ENCODE data around the gene MYBBP1A.

MYBBP1A gene

DNA sequence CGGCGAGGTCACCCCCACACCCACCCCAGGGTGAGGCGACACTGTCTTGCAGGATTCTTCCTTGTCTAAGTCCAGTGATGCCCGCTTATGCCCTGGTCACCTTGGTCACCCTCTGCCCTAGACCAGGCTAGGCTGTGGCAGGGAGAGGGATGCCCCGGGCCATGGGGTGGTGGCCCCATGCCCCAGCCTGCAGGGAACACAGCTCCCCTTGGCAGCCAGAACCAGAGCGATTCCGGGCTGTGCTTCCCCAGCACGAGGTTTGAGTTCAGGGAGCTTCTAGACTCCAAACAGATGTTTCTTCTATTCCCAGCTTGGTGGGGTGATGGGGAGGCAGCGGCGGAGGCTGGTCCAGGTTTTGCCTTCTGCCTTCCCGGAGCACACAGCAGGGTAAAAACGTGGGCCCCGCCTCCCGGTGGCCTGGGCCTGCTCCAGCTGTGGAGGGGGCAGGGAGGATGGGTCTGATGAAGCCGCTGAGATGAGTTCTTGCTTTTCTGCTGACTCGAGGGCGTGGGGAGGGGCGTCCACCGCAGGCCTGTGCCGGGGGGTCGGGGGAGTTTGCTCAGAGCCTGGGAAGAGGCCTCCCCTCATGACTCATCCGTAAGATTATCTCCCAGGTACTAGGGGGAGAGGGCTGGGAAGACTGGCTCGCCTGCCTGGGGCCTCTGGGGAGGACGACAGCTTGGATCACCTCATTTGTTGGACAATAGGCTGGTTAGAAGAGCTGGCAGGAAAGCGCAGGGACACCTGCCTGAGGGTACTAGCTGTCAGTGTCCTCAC lies 44.5 kb upstream of the MYBBP1A start:
- TF ChIP-seq PPARA (CRISPR knock-in tag; IDR thresholded peaks at IDR 0.05; ENCODE audit: borderline replicate concordance) (no peak), SNAI2 (CRISPR knock-in tag; IDR thresholded peaks at IDR 0.05) (no peak)
- TF ChIP-seq, protein P1, sequence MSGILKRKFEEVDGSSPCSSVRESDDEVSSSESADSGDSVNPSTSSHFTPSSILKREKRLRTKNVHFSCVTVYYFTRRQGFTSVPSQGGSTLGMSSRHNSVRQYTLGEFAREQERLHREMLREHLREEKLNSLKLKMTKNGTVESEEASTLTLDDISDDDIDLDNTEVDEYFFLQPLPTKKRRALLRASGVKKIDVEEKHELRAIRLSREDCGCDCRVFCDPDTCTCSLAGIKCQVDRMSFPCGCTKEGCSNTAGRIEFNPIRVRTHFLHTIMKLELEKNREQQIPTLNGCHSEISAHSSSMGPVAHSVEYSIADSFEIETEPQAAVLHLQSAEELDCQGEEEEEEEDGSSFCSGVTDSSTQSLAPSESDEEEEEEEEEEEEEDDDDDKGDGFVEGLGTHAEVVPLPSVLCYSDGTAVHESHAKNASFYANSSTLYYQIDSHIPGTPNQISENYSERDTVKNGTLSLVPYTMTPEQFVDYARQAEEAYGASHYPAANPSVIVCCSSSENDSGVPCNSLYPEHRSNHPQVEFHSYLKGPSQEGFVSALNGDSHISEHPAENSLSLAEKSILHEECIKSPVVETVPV (CRISPR knock-in tag; IDR thresholded peaks at IDR 0.05): no peak
- TF ChIP-seq, protein P2, sequence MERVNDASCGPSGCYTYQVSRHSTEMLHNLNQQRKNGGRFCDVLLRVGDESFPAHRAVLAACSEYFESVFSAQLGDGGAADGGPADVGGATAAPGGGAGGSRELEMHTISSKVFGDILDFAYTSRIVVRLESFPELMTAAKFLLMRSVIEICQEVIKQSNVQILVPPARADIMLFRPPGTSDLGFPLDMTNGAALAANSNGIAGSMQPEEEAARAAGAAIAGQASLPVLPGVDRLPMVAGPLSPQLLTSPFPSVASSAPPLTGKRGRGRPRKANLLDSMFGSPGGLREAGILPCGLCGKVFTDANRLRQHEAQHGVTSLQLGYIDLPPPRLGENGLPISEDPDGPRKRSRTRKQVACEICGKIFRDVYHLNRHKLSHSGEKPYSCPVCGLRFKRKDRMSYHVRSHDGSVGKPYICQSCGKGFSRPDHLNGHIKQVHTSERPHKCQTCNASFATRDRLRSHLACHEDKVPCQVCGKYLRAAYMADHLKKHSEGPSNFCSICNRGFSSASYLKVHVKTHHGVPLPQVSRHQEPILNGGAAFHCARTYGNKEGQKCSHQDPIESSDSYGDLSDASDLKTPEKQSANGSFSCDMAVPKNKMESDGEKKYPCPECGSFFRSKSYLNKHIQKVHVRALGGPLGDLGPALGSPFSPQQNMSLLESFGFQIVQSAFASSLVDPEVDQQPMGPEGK (CRISPR knock-in tag; IDR thresholded peaks at IDR 0.05; ENCODE audit: borderline replicate concordance): no peak
- ATAC-seq: peak; percentile 19; the same call in 2 of the 3 replicates

DNA sequence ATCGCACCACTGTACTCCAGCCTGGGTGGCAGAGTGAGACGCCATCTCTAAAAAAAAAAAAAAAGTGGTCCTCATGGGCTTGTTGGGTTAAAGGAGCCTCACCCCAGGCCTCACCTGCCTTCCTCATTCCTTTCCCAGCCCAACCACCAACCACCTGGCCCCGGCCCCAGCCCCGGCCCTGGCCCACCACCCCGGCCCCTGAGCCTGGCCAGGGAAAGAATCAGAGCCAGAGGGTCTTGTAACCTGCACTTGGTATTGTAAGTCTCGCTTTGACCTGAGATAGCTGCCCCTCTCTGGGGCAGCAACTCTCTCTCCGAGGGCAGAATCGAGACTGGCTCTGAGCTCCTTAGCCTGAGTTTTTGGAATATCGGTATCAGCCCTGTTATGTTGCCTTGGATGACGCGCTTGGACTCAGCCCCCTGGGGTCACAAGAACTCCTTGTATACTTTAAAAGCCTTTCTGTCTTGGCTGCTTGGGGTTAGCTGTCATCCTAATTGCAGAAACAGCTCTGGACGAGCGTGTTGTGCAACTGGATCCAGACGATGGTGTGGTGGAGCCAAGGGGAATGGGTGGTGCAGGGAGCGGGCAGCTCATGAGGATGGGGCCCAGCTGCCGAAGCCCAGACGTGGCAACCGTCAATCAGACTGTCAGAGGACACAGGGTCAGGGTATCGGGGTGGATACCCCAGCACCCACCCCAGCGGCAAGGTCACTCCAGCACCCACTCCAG lies 43.8 kb upstream of the MYBBP1A start:
- TF ChIP-seq ZFP30 (CRISPR knock-in tag; IDR thresholded peaks at IDR 0.05) (no peak), ISL1 (CRISPR knock-in tag; IDR thresholded peaks at IDR 0.05) (no peak), ZC3H10 (CRISPR knock-in tag; IDR thresholded peaks at IDR 0.05) (no peak), ESRRG (CRISPR knock-in tag; IDR thresholded peaks at IDR 0.05) (no peak), ARNTL (CRISPR knock-in tag; IDR thresholded peaks at IDR 0.05; ENCODE audit: borderline replicate concordance, low read depth) (no peak)
- TF ChIP-seq, protein P2 (CRISPR knock-in tag; IDR thresholded peaks at IDR 0.05; ENCODE audit: borderline replicate concordance): no peak
- TF ChIP-seq, protein P3, sequence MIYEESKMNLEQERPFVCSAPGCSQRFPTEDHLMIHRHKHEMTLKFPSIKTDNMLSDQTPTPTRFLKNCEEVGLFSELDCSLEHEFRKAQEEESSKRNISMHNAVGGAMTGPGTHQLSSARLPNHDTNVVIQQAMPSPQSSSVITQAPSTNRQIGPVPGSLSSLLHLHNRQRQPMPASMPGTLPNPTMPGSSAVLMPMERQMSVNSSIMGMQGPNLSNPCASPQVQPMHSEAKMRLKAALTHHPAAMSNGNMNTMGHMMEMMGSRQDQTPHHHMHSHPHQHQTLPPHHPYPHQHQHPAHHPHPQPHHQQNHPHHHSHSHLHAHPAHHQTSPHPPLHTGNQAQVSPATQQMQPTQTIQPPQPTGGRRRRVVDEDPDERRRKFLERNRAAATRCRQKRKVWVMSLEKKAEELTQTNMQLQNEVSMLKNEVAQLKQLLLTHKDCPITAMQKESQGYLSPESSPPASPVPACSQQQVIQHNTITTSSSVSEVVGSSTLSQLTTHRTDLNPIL (CRISPR knock-in tag; IDR thresholded peaks at IDR 0.05; ENCODE audit: low read depth): no peak
- TF ChIP-seq, protein P4, sequence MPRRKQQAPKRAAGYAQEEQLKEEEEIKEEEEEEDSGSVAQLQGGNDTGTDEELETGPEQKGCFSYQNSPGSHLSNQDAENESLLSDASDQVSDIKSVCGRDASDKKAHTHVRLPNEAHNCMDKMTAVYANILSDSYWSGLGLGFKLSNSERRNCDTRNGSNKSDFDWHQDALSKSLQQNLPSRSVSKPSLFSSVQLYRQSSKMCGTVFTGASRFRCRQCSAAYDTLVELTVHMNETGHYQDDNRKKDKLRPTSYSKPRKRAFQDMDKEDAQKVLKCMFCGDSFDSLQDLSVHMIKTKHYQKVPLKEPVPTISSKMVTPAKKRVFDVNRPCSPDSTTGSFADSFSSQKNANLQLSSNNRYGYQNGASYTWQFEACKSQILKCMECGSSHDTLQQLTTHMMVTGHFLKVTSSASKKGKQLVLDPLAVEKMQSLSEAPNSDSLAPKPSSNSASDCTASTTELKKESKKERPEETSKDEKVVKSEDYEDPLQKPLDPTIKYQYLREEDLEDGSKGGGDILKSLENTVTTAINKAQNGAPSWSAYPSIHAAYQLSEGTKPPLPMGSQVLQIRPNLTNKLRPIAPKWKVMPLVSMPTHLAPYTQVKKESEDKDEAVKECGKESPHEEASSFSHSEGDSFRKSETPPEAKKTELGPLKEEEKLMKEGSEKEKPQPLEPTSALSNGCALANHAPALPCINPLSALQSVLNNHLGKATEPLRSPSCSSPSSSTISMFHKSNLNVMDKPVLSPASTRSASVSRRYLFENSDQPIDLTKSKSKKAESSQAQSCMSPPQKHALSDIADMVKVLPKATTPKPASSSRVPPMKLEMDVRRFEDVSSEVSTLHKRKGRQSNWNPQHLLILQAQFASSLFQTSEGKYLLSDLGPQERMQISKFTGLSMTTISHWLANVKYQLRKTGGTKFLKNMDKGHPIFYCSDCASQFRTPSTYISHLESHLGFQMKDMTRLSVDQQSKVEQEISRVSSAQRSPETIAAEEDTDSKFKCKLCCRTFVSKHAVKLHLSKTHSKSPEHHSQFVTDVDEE (CRISPR knock-in tag; IDR thresholded peaks at IDR 0.05): no peak
- no peak for ATAC-seq

DNA sequence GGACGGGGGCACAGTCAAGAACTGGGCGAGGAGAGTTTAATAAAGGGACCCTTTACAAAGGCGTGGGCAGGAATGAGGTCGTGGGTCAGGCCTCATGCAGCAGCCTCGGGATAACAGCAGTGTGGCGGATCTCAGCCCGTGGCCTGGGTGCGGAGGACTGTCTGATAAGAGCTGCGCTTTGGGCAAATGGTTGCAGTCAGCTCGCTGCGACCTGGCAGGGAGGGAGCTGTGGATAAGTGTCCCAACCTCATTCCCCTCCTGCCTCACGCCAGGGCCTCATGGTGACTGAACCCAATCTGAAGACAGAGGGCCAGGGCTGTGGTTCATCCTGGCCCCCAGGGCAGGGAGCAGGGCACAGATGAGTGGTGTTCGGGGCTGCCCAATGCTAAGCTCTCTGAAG lies 42.8 kb upstream of the MYBBP1A start:
- TF ChIP-seq PPARA (CRISPR knock-in tag; IDR thresholded peaks at IDR 0.05; ENCODE audit: borderline replicate concordance) (no peak), GLIS3 (CRISPR knock-in tag; IDR thresholded peaks at IDR 0.05) (no peak), ZC3H10 (CRISPR knock-in tag; IDR thresholded peaks at IDR 0.05) (no peak), ZNF70 (CRISPR knock-in tag; IDR thresholded peaks at IDR 0.05) (no peak), ARNTL (CRISPR knock-in tag; IDR thresholded peaks at IDR 0.05; ENCODE audit: borderline replicate concordance, low read depth) (no peak), SNAI2 (CRISPR knock-in tag; IDR thresholded peaks at IDR 0.05) (no peak), ESRRG (CRISPR knock-in tag; IDR thresholded peaks at IDR 0.05) (no peak), TOX (CRISPR knock-in tag; IDR thresholded peaks at IDR 0.05; ENCODE audit: borderline replicate concordance) (no peak), ZFP30 (CRISPR knock-in tag; IDR thresholded peaks at IDR 0.05) (no peak), ISL1 (CRISPR knock-in tag; IDR thresholded peaks at IDR 0.05) (no peak), TCF4 (CRISPR knock-in tag; IDR thresholded peaks at IDR 0.05; ENCODE audit: borderline replicate concordance) (no peak), ZNF8 (CRISPR knock-in tag; IDR thresholded peaks at IDR 0.05) (no peak), ZNF565 (CRISPR knock-in tag; conservative IDR thresholded peaks at IDR 0.05; ENCODE audit: low read depth) (no peak)
- TF ChIP-seq, protein P3 (CRISPR knock-in tag; IDR thresholded peaks at IDR 0.05; ENCODE audit: low read depth): no peak
- TF ChIP-seq, protein P5, sequence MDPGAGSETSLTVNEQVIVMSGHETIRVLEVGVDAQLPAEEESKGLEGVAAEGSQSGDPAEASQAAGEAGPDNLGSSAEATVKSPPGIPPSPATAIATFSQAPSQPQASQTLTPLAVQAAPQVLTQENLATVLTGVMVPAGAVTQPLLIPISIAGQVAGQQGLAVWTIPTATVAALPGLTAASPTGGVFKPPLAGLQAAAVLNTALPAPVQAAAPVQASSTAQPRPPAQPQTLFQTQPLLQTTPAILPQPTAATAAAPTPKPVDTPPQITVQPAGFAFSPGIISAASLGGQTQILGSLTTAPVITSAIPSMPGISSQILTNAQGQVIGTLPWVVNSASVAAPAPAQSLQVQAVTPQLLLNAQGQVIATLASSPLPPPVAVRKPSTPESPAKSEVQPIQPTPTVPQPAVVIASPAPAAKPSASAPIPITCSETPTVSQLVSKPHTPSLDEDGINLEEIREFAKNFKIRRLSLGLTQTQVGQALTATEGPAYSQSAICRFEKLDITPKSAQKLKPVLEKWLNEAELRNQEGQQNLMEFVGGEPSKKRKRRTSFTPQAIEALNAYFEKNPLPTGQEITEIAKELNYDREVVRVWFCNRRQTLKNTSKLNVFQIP (CRISPR knock-in tag; IDR thresholded peaks at IDR 0.05; ENCODE audit: borderline replicate concordance, low read depth): no peak
- TF ChIP-seq, protein P2 (CRISPR knock-in tag; IDR thresholded peaks at IDR 0.05; ENCODE audit: borderline replicate concordance): no peak
- no peak for ATAC-seq
